WTC11 (cell line): ENCODE data around the gene HOXA5. TPM values are rescaled to one million over a fixed set of nuclear protein-coding genes. Genes with fewer than 3 reads are reported as not detected.

Experiments
- ATAC-seq: fragments of 200-7000 bp; cut with Tn5 transposase; 2 replicates; pipeline ENCODE4 v1.10.0; 2021; ENCODE audit warnings: mild to moderate bottlenecking, moderate library complexity
- CTCF ChIA-PET: fragments of 300-600 bp; sonication (Branson Sonifier 250); formaldehyde crosslinking; loops from one replicate; lab custom pipeline; 2021; ENCODE audit warnings: antibody characterized with exemption; lab: Charles Lee
- POLR2A ChIA-PET: fragments of 350-600 bp; sonication (Branson Sonifier 250); formaldehyde crosslinking; loops from one replicate; lab custom pipeline; 2021; ENCODE audit warnings: antibody characterized with exemption; lab: Charles Lee
- DNase-seq: peaks from one replicate; pipeline ENCODE4 v3.0.0; 2021; ENCODE audit warnings: low spot score
- H3K27ac Mint-ChIP-seq: 2 replicates; pipeline ENCODE4 v1.8.0; 2021; ENCODE audit warnings: mixed read lengths
- H3K27me3 Mint-ChIP-seq: 2 replicates; pipeline ENCODE4 v1.8.0; 2021; ENCODE audit warnings: low read depth, mild to moderate bottlenecking, moderate library complexity, mixed read lengths
- H3K36me3 Mint-ChIP-seq: 2 replicates; pipeline ENCODE4 v1.8.0; 2021; ENCODE audit warnings: mixed read lengths
- H3K4me1 Mint-ChIP-seq: 2 replicates; pipeline ENCODE4 v1.8.0; 2022; ENCODE audit warnings: mixed read lengths
- H3K4me3 Mint-ChIP-seq: 2 replicates; pipeline ENCODE4 v1.8.0; 2021; ENCODE audit warnings: mild to moderate bottlenecking, moderate library complexity, mixed read lengths
- H3K9me3 Mint-ChIP-seq: 2 replicates; pipeline ENCODE4 v1.8.0; 2021; ENCODE audit warnings: mixed read lengths
- ATF1 ChIP-seq: sonication (generic); formaldehyde crosslinking; IDR thresholded peaks from 2 replicates; pipeline ENCODE4 v1.8.1; 2023; ENCODE audit warnings: mild to moderate bottlenecking, moderate library complexity, missing genetic modification reagents
- CBFB ChIP-seq: sonication (generic); formaldehyde crosslinking; IDR thresholded peaks from 2 replicates; pipeline ENCODE4 v1.8.1; 2022; ENCODE audit warnings: mild to moderate bottlenecking, low read depth, missing genetic modification reagents
- CREB1 ChIP-seq: sonication (generic); formaldehyde crosslinking; IDR thresholded peaks from 2 replicates; pipeline ENCODE4 v1.8.0; 2023; ENCODE audit warnings: mild to moderate bottlenecking, missing genetic modification reagents
- FOXP1 ChIP-seq: sonication (generic); formaldehyde crosslinking; IDR thresholded peaks from 2 replicates; pipeline ENCODE4 v1.8.0; 2022; ENCODE audit warnings: missing genetic modification reagents, mild to moderate bottlenecking, moderate library complexity, borderline replicate concordance
- GTF2I ChIP-seq: fragments of 250-450 bp; sonication (Bioruptor Pico); conservative IDR thresholded peaks from 2 replicates; pipeline ENCODE4 v1.4.0; 2021; ENCODE audit warnings: mild to moderate bottlenecking
- RORB ChIP-seq: fragments of 250-450 bp; sonication (Bioruptor Pico); IDR thresholded peaks from 2 replicates; pipeline ENCODE4 v1.9.0; 2021; ENCODE audit warnings: mild to moderate bottlenecking
- SMAD3 ChIP-seq: sonication (generic); formaldehyde crosslinking; IDR thresholded peaks from 2 replicates; pipeline ENCODE4 v1.8.0; 2022; ENCODE audit warnings: missing genetic modification reagents, mild to moderate bottlenecking, borderline replicate concordance
- ZNF121 ChIP-seq: sonication (generic); formaldehyde crosslinking; IDR thresholded peaks from 2 replicates; pipeline ENCODE4 v1.8.0; 2023; ENCODE audit warnings: missing genetic modification reagents
- ZNF138 ChIP-seq: sonication (generic); formaldehyde crosslinking; conservative IDR thresholded peaks from 2 replicates; pipeline ENCODE4 v1.8.1; 2022; ENCODE audit warnings: mild to moderate bottlenecking, moderate library complexity, missing genetic modification reagents
- ZNF396 ChIP-seq: fragments of 250-450 bp; sonication (Bioruptor Pico); IDR thresholded peaks from 2 replicates; pipeline ENCODE4 v1.8.0; 2021; ENCODE audit warnings: mild to moderate bottlenecking, moderate library complexity, borderline replicate concordance
- total RNA-seq: library from RNA; stranded (reverse); gene quantifications from 3 replicates; pipeline ENCODE4 v1.2.3, GENCODE V29; 2021
- TF ChIP-seq, protein P1 (sequence below): sonication (generic); formaldehyde crosslinking; IDR thresholded peaks from 2 replicates; pipeline ENCODE4 v1.8.1; 2023; ENCODE audit warnings: mild to moderate bottlenecking, missing genetic modification reagents, moderate library complexity
- TF ChIP-seq, protein P2 (sequence below): sonication (generic); formaldehyde crosslinking; IDR thresholded peaks from 2 replicates; pipeline ENCODE4 v1.8.0; 2022; ENCODE audit warnings: missing genetic modification reagents
- TF ChIP-seq, protein P3 (sequence below): sonication (generic); formaldehyde crosslinking; IDR thresholded peaks from 2 replicates; pipeline ENCODE4 v1.8.0; 2023; ENCODE audit warnings: missing genetic modification reagents, mild to moderate bottlenecking, borderline replicate concordance
- TF ChIP-seq, protein P4 (sequence below): sonication (generic); formaldehyde crosslinking; IDR thresholded peaks from 2 replicates; pipeline ENCODE4 v1.8.0; 2023; ENCODE audit warnings: mild to moderate bottlenecking, missing genetic modification reagents
- TF ChIP-seq, protein P5 (sequence below): fragments of 250-450 bp; sonication (Bioruptor Pico); IDR thresholded peaks from 2 replicates; pipeline ENCODE4 v1.9.0; 2021; ENCODE audit warnings: mild to moderate bottlenecking
- TF ChIP-seq, protein P6 (sequence below): sonication (generic); formaldehyde crosslinking; IDR thresholded peaks from 2 replicates; pipeline ENCODE4 v1.8.1; 2022; ENCODE audit warnings: mild to moderate bottlenecking, missing genetic modification reagents, moderate library complexity, borderline replicate concordance
- TF ChIP-seq, protein P7 (sequence below): fragments of 250-450 bp; sonication (Bioruptor Pico); IDR thresholded peaks from 2 replicates; pipeline ENCODE4 v1.9.0; 2021; ENCODE audit warnings: mild to moderate bottlenecking
- TF ChIP-seq, protein P8 (sequence below): sonication (generic); formaldehyde crosslinking; IDR thresholded peaks from 2 replicates; pipeline ENCODE4 v1.8.1; 2023; ENCODE audit warnings: mild to moderate bottlenecking, missing genetic modification reagents, moderate library complexity

Gene HOXA5
- total RNA-seq, 1 experiment from 2014 or later, result not detected

DNA sequence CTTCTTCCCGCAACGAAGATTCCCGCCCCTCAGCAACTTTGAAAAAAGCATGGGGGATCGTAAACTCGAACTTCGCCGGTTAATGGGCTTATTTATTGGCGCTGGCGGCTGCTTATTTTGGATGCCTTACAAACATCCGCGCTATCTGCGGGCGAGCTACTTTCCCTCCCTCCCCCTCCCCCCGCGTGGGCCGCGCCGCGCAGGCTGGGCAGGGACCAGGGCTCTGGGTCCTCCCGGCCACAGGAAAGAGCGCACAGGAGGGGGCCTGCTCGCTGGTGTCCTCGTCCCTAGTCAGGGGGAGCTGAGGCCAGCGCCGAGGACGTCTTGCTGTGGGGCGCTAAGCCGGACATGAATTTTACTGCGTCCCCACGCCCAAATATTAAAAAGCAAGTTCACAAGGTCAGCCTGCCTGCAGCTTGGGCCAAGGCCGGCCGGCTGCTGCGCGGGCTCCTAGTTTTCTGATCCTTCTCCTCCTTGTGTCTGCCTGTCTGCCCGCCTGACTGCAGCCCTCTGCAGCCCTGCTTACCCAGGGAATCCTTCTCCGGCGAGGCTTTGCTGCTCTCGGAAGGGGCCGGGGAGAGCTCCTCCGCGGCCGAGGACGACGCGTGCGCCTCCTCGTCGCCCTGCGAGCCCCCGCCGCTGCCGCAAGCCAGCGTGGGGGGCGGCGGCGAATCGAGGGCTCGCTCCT is 29.5 kb upstream of the HOXA5 start (continued):
- TF ChIP-seq, protein P1, sequence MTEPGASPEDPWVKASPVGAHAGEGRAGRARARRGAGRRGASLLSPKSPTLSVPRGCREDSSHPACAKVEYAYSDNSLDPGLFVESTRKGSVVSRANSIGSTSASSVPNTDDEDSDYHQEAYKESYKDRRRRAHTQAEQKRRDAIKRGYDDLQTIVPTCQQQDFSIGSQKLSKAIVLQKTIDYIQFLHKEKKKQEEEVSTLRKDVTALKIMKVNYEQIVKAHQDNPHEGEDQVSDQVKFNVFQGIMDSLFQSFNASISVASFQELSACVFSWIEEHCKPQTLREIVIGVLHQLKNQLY (CRISPR knock-in tag), result no peak
- TF ChIP-seq, protein P2, sequence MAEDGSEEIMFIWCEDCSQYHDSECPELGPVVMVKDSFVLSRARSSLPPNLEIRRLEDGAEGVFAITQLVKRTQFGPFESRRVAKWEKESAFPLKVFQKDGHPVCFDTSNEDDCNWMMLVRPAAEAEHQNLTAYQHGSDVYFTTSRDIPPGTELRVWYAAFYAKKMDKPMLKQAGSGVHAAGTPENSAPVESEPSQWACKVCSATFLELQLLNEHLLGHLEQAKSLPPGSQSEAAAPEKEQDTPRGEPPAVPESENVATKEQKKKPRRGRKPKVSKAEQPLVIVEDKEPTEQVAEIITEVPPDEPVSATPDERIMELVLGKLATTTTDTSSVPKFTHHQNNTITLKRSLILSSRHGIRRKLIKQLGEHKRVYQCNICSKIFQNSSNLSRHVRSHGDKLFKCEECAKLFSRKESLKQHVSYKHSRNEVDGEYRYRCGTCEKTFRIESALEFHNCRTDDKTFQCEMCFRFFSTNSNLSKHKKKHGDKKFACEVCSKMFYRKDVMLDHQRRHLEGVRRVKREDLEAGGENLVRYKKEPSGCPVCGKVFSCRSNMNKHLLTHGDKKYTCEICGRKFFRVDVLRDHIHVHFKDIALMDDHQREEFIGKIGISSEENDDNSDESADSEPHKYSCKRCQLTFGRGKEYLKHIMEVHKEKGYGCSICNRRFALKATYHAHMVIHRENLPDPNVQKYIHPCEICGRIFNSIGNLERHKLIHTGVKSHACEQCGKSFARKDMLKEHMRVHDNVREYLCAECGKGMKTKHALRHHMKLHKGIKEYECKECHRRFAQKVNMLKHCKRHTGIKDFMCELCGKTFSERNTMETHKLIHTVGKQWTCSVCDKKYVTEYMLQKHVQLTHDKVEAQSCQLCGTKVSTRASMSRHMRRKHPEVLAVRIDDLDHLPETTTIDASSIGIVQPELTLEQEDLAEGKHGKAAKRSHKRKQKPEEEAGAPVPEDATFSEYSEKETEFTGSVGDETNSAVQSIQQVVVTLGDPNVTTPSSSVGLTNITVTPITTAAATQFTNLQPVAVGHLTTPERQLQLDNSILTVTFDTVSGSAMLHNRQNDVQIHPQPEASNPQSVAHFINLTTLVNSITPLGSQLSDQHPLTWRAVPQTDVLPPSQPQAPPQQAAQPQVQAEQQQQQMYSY (CRISPR knock-in tag), result no peak
- TF ChIP-seq, all 79 proteins: peak for 0

DNA sequence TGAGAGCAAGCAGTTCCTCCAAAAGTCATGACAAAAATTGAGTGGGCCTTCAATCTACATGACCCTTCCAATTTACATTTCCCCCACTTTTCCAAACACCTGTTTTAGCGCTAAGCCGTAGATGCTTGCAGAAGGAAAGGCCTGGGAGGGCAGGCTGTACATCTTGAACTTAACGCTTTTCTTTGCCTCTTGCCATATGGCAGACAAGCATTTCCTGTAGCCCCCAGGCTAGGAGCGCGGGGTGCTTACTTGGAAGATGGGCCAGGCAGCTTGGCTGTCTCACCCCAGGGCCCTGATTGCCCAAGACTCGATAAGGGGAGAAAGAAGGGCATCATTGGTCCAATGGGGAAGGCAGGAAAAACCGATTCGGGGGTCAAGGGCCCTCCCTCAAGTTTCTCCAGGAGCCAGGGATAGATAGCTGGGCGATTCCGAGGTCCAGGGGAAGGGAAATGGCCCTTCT is 28.9 kb upstream of the HOXA5 start:
- ATAC-seq (no peak), DNase-seq (no peak)
- peaks cover 99% of the 10 kb centered on the region for H3K27me3 Mint-ChIP-seq
- H3K36me3 Mint-ChIP-seq, result 0 out of 2 replicates have a peak, but pooled peaks cover 2% of the 10 kb centered on the region
- ChIA-PET POLR2A (no interaction called here), CTCF (no interaction called here)
- no peaks in the 10 kb centered on the region for H3K9me3 Mint-ChIP-seq
- peaks cover 23% of the 10 kb centered on the region for H3K4me1 Mint-ChIP-seq
- no peak overlapping the region for H3K27ac Mint-ChIP-seq
- H3K4me3 Mint-ChIP-seq, result no peak overlapping the region
- TF ChIP-seq, protein P3, sequence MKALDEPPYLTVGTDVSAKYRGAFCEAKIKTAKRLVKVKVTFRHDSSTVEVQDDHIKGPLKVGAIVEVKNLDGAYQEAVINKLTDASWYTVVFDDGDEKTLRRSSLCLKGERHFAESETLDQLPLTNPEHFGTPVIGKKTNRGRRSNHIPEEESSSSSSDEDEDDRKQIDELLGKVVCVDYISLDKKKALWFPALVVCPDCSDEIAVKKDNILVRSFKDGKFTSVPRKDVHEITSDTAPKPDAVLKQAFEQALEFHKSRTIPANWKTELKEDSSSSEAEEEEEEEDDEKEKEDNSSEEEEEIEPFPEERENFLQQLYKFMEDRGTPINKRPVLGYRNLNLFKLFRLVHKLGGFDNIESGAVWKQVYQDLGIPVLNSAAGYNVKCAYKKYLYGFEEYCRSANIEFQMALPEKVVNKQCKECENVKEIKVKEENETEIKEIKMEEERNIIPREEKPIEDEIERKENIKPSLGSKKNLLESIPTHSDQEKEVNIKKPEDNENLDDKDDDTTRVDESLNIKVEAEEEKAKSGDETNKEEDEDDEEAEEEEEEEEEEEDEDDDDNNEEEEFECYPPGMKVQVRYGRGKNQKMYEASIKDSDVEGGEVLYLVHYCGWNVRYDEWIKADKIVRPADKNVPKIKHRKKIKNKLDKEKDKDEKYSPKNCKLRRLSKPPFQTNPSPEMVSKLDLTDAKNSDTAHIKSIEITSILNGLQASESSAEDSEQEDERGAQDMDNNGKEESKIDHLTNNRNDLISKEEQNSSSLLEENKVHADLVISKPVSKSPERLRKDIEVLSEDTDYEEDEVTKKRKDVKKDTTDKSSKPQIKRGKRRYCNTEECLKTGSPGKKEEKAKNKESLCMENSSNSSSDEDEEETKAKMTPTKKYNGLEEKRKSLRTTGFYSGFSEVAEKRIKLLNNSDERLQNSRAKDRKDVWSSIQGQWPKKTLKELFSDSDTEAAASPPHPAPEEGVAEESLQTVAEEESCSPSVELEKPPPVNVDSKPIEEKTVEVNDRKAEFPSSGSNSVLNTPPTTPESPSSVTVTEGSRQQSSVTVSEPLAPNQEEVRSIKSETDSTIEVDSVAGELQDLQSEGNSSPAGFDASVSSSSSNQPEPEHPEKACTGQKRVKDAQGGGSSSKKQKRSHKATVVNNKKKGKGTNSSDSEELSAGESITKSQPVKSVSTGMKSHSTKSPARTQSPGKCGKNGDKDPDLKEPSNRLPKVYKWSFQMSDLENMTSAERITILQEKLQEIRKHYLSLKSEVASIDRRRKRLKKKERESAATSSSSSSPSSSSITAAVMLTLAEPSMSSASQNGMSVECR, result no peak
- TF ChIP-seq, protein P4, sequence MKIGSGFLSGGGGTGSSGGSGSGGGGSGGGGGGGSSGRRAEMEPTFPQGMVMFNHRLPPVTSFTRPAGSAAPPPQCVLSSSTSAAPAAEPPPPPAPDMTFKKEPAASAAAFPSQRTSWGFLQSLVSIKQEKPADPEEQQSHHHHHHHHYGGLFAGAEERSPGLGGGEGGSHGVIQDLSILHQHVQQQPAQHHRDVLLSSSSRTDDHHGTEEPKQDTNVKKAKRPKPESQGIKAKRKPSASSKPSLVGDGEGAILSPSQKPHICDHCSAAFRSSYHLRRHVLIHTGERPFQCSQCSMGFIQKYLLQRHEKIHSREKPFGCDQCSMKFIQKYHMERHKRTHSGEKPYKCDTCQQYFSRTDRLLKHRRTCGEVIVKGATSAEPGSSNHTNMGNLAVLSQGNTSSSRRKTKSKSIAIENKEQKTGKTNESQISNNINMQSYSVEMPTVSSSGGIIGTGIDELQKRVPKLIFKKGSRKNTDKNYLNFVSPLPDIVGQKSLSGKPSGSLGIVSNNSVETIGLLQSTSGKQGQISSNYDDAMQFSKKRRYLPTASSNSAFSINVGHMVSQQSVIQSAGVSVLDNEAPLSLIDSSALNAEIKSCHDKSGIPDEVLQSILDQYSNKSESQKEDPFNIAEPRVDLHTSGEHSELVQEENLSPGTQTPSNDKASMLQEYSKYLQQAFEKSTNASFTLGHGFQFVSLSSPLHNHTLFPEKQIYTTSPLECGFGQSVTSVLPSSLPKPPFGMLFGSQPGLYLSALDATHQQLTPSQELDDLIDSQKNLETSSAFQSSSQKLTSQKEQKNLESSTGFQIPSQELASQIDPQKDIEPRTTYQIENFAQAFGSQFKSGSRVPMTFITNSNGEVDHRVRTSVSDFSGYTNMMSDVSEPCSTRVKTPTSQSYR (CRISPR knock-in tag), result no peak
- TF ChIP-seq, protein P5, sequence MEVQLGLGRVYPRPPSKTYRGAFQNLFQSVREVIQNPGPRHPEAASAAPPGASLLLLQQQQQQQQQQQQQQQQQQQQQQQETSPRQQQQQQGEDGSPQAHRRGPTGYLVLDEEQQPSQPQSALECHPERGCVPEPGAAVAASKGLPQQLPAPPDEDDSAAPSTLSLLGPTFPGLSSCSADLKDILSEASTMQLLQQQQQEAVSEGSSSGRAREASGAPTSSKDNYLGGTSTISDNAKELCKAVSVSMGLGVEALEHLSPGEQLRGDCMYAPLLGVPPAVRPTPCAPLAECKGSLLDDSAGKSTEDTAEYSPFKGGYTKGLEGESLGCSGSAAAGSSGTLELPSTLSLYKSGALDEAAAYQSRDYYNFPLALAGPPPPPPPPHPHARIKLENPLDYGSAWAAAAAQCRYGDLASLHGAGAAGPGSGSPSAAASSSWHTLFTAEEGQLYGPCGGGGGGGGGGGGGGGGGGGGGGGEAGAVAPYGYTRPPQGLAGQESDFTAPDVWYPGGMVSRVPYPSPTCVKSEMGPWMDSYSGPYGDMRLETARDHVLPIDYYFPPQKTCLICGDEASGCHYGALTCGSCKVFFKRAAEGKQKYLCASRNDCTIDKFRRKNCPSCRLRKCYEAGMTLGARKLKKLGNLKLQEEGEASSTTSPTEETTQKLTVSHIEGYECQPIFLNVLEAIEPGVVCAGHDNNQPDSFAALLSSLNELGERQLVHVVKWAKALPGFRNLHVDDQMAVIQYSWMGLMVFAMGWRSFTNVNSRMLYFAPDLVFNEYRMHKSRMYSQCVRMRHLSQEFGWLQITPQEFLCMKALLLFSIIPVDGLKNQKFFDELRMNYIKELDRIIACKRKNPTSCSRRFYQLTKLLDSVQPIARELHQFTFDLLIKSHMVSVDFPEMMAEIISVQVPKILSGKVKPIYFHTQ, result no peak
- TF ChIP-seq ZNF121, result no peak
- no peak for TF ChIP-seq CREB1 (CRISPR knock-in tag)
- no peak for TF ChIP-seq FOXP1 (CRISPR knock-in tag)
- TF ChIP-seq, protein P6, sequence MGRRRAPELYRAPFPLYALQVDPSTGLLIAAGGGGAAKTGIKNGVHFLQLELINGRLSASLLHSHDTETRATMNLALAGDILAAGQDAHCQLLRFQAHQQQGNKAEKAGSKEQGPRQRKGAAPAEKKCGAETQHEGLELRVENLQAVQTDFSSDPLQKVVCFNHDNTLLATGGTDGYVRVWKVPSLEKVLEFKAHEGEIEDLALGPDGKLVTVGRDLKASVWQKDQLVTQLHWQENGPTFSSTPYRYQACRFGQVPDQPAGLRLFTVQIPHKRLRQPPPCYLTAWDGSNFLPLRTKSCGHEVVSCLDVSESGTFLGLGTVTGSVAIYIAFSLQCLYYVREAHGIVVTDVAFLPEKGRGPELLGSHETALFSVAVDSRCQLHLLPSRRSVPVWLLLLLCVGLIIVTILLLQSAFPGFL, result no peak
- TF ChIP-seq ZNF138, result no peak
- TF ChIP-seq, protein P7, sequence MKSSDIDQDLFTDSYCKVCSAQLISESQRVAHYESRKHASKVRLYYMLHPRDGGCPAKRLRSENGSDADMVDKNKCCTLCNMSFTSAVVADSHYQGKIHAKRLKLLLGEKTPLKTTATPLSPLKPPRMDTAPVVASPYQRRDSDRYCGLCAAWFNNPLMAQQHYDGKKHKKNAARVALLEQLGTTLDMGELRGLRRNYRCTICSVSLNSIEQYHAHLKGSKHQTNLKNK, result no peak
- TF ChIP-seq ATF1 (CRISPR knock-in tag), result no peak
- TF ChIP-seq SMAD3 (CRISPR knock-in tag), result no peak
- no peak for TF ChIP-seq RORB (CRISPR knock-in tag)
- TF ChIP-seq ZNF396 (CRISPR knock-in tag), result no peak
- no peak for TF ChIP-seq CBFB
- TF ChIP-seq, protein P8, sequence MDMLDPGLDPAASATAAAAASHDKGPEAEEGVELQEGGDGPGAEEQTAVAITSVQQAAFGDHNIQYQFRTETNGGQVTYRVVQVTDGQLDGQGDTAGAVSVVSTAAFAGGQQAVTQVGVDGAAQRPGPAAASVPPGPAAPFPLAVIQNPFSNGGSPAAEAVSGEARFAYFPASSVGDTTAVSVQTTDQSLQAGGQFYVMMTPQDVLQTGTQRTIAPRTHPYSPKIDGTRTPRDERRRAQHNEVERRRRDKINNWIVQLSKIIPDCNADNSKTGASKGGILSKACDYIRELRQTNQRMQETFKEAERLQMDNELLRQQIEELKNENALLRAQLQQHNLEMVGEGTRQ (CRISPR knock-in tag), result no peak
- TF ChIP-seq GTF2I (CRISPR knock-in tag), result no peak
